ENCODE results near the gene FAIM2. TPM values are rescaled to one million over a fixed set of nuclear protein-coding genes. Genes with fewer than 3 reads are reported as not detected.

Gene FAIM2
- total and polyA plus RNA-seq, 3 experiments from 2014 or later: 0.39 to 0.72 (median 0.44) TPM

DNA sequence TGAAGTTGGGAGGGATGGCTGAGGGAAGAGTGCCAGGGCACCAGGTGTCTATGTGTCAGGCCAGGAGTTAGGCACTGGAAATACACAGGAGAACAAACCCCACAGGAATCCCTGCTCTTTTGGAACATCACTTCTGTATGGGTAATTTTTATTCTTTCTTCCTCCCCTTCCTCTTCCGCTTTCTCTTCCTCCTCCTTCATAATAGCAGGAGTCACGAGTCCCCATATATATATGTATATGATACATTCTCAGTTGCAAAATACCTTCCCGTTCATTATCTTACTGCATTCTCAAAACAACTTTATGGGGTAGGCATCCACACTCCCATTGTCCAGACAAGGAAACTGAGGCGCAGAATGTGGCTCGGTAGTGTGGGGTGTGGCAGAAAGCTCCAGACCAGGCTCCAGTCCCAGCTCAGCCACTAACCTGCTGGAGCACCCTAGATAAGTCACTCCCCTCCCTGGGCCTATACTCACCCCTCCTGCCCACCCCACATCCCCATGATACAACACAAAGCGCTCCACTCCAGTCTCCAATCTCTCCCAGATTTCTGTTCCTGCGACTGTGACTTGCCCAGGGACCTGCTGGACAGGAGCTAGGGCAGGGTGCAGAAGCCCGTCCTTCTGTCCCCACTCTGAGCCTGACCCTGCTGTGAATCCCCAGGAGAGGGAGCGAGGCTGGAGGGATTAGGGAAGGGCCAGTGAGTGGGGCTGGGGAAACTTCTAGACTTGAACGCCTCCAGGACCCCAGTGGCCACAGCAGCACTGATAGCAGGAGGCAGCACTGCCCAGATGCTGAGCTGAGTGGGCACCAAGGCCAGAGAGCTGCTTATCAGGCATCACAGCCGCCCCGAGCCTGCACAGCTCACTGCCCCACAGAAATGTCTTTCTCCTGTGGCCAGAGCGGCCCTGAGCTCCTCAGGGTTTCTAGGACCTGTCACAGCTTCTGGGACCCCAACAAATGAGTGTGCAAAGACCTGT, 45.5 kb upstream of the FAIM2 start:
- H3K4me1 Mint-ChIP-seq: peaks cover 6 to 15% (median 11%) of the 10 kb centered on the region in 3 donors
- peaks cover 10 to 34% of the 10 kb centered on the region in 2 donors for H3K27me3 Mint-ChIP-seq
- H3K9me3 Mint-ChIP-seq: no peaks in the 10 kb centered on the region
- no peaks in the 10 kb centered on the region for H3K36me3 Mint-ChIP-seq
- peaks cover 3% of the 10 kb centered on the region for H3K27me3 ChIP-seq (ENCODE audit: insufficient read depth, low read length, poor library complexity, severe bottlenecking)
- H3K27ac ChIP-seq (ENCODE audit: low read depth, low read length): no peak overlapping the region
- H3K9me3 ChIP-seq (ENCODE audit: low read length): no peaks in the 10 kb centered on the region
- no peaks in the 10 kb centered on the region for H3K36me3 ChIP-seq (ENCODE audit: insufficient read depth, low read length)
- CTCF ChIA-PET: interaction anchor here (1.0 to 1.2 kb wide), 2 partner anchors 10 to 18 kb away, joined by 3 read pairs; no protein-coding TSS in a partner anchor
- H3K27ac Mint-ChIP-seq: no peak overlapping the region
- H3K4me1 ChIP-seq (ENCODE audit: insufficient read depth, low read length): peaks cover 9% of the 10 kb centered on the region
- POLR2A ChIA-PET: interaction anchor here (0.6 kb wide), 1 partner anchor 961 kb away, joined by 3 read pairs; no protein-coding TSS in a partner anchor
- H3K4me3 Mint-ChIP-seq: no peak overlapping the region
- H3K4me3 ChIP-seq (ENCODE audit: low read length): no peak overlapping the region
- no peak for DNase-seq

DNA sequence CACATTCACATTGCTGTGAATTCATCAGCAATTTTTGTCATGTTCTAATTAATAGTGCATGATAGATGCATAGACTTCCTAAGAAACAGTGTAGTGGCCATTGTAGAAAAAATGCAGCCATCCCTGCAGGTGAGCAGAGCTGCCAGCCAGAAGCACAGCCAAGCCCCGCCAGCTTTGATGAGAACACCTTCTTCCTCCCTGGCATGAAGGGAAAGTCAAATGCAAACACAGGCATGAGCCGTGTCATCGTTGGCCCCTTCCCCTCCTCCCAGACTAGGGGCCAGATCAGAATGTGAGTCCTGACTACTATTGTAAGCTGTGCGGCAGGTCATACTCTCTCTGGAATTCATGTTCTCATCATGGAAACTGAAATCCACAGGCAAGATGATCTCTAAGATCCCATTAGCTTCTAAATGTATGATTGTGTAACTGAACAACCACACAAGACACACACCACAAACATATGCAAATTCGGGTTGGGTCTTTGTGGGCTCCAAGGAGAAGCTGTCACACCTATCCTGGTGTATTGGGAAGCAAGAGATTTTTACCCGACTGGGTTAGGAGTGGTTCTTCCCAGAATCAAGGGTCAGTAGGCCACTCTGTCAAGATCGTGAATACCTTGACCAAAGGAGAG, 44.0 kb upstream of the FAIM2 start:
- H3K4me3 ChIP-seq (ENCODE audit: low read length): no peak overlapping the region
- Mint-ChIP-seq H3K4me1 (peaks cover 9 to 18% (median 15%) of the 10 kb centered on the region in 3 donors), H3K36me3 (no peaks in the 10 kb centered on the region), H3K27ac (no peak overlapping the region), H3K9me3 (no peaks in the 10 kb centered on the region), H3K27me3 (peaks cover 7 to 23% of the 10 kb centered on the region in 2 donors), H3K4me3 (no peak overlapping the region)
- POLR2A ChIA-PET: interaction anchor here (0.5 kb wide), 1 partner anchor 276 kb away, joined by 3 read pairs; no protein-coding TSS in a partner anchor
- H3K4me1 ChIP-seq (ENCODE audit: insufficient read depth, low read length): peaks cover 9% of the 10 kb centered on the region
- H3K36me3 ChIP-seq (ENCODE audit: insufficient read depth, low read length): no peaks in the 10 kb centered on the region
- no peak for DNase-seq
- no peak overlapping the region for H3K27ac ChIP-seq (ENCODE audit: low read depth, low read length)
- H3K27me3 ChIP-seq (ENCODE audit: insufficient read depth, low read length, poor library complexity, severe bottlenecking): peaks cover 3% of the 10 kb centered on the region
- CTCF ChIA-PET: interaction anchor here (0.7 kb wide), 2 partner anchors 20 to 1325 kb away, joined by 3 read pairs; no protein-coding TSS in a partner anchor
- H3K9me3 ChIP-seq (ENCODE audit: low read length): no peaks in the 10 kb centered on the region

DNA sequence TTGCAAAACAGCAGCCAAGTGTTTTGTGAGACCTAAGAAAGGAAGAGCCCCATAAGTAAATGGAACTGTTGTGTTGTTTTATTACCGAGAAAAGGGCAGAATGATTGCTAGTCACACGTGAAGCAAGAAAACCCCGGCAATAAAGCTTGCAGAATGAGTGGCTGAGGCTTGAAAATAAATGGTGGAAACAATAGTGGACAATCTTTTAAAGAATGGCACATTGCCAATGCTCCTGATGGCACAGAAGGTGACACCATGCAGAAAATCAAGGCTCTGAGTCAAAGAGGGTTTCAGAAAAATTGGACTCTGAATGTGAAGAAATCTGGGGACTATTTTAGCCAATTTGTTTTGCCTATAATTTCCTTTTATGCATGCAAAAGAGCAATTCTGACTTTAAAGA, 42.8 kb upstream of the FAIM2 start:
- H3K9me3 Mint-ChIP-seq: no peaks in the 10 kb centered on the region
- peak overlapping the region in 1 of 7 donors; percentile 41 for H3K4me3 Mint-ChIP-seq
- H3K4me1 ChIP-seq (ENCODE audit: insufficient read depth, low read length): peaks cover 9% of the 10 kb centered on the region
- H3K27ac Mint-ChIP-seq: peak overlapping the region in 1 of 8 donors; percentile 10
- peaks cover 5 to 22% of the 10 kb centered on the region in 2 donors for H3K27me3 Mint-ChIP-seq
- peaks cover 11 to 21% (median 16%) of the 10 kb centered on the region in 3 donors for H3K4me1 Mint-ChIP-seq
- no peaks in the 10 kb centered on the region for H3K36me3 Mint-ChIP-seq
- ChIA-PET CTCF (interaction anchor here (1.1 to 2.5 kb wide), 14 partner anchors 10 to 189 kb away, joined by 3 to 23 read pairs (median 6); partner anchors contain the start of gene AQP5), POLR2A (no interaction called here)
- peaks cover 1% of the 10 kb centered on the region for H3K27me3 ChIP-seq (ENCODE audit: insufficient read depth, low read length, poor library complexity, severe bottlenecking)
- H3K36me3 ChIP-seq (ENCODE audit: insufficient read depth, low read length): no peaks in the 10 kb centered on the region
- H3K4me3 ChIP-seq (ENCODE audit: low read length): no peak overlapping the region
- no peak overlapping the region for H3K27ac ChIP-seq (ENCODE audit: low read depth, low read length)
- H3K9me3 ChIP-seq (ENCODE audit: low read length): no peaks in the 10 kb centered on the region
- no peak for DNase-seq

DNA sequence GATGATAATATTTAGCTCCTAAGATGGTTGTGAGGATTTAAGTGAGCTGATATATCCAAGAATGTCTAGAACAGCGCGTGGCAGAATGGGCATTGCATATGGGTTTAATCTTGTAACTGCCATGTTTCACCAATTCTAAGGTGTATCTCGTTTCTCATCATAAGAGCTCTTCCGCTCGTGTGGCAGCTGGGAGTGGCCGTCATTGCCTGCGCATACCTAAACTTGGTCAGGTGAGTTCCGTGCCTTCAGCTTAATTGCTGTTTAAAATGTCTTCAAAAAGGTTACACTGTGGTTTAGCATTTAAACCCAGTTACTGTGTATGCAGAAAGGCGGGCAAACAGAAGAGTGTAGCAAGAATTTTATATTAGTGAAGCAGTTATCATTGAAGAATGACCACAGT, 42.4 kb upstream of the FAIM2 start:
- Mint-ChIP-seq H3K4me3 (peak overlapping the region in 3 of 7 donors; percentile 32 to 83 (median 41)), H3K36me3 (no peaks in the 10 kb centered on the region), H3K9me3 (no peaks in the 10 kb centered on the region), H3K4me1 (peaks cover 11 to 21% (median 16%) of the 10 kb centered on the region in 3 donors), H3K27me3 (peaks cover 4 to 22% of the 10 kb centered on the region in 2 donors), H3K27ac (peak overlapping the region in 4 of 8 donors; percentile 80 to 90 (median 80))
- Histone ChIP-seq H3K9me3 (ENCODE audit: low read length) (no peaks in the 10 kb centered on the region), H3K27me3 (ENCODE audit: insufficient read depth, low read length, poor library complexity, severe bottlenecking) (no peaks in the 10 kb centered on the region), H3K4me3 (ENCODE audit: low read length) (no peak overlapping the region), H3K36me3 (ENCODE audit: insufficient read depth, low read length) (no peaks in the 10 kb centered on the region), H3K4me1 (ENCODE audit: insufficient read depth, low read length) (peaks cover 9% of the 10 kb centered on the region), H3K27ac (ENCODE audit: low read depth, low read length) (no peak overlapping the region)
- ChIA-PET CTCF (interaction anchor here (0.7 to 2.5 kb wide), 22 partner anchors 10 to 1271 kb away, joined by 3 to 23 read pairs (median 4); partner anchors contain the start of genes AQP5 and POU6F1), POLR2A (interaction anchor here (0.5 kb wide), 1 partner anchor 25 kb away, joined by 9 read pairs; no protein-coding TSS in a partner anchor)
- DNase-seq: no peak

DNA sequence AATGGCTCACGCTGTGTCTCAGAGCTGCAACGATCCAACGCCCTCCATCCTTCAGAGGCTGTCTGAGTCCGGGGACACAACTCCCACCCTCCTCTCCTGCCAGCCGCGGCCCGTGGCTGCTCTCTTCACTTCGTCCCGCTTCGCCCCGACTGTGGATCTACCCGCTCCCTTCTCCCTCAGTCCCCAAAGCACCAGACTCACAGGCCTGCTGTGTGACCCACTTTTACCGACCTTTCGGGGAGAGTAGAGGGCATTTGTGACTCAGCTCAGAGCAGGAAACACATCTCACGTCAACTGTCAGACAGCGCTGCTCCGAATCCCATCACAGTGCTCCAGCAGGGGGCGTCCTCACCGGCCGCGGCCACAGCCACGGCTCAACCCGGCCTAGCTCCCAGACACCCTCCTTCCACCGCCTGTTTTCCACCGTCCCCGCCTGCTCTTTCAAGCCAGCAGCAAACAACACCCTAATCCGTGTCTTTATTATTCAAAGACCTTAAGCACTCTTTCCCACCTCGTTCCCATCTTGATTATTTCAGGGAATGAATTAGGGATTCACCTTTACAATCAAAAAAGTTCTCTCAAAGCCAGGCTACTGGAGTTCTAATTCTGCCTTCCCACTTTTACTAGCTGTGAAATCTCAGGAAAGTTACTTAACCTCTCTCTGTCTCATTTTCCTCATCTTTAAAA, 41.8 kb upstream of the FAIM2 start:
- no peaks in the 10 kb centered on the region for H3K9me3 Mint-ChIP-seq
- ChIA-PET CTCF (interaction anchor here (0.5 to 2.5 kb wide), 28 partner anchors 8 to 1332 kb away, joined by 3 to 23 read pairs (median 4); partner anchors contain the start of genes AQP5, COX14 and POU6F1), POLR2A (interaction anchor here (0.5 to 0.6 kb wide), 2 partner anchors 26 to 371 kb away, joined by 4 to 9 read pairs; no protein-coding TSS in a partner anchor)
- H3K27ac Mint-ChIP-seq: peak overlapping the region in 6 of 8 donors; percentile 48 to 94 (median 85)
- H3K4me1 Mint-ChIP-seq: peaks cover 11 to 21% (median 16%) of the 10 kb centered on the region in 3 donors
- Histone ChIP-seq H3K36me3 (ENCODE audit: insufficient read depth, low read length) (no peaks in the 10 kb centered on the region), H3K27ac (ENCODE audit: low read depth, low read length) (no peak overlapping the region), H3K27me3 (ENCODE audit: insufficient read depth, low read length, poor library complexity, severe bottlenecking) (no peaks in the 10 kb centered on the region), H3K9me3 (ENCODE audit: low read length) (no peaks in the 10 kb centered on the region), H3K4me3 (ENCODE audit: low read length) (peak overlapping the region; percentile 39), H3K4me1 (ENCODE audit: insufficient read depth, low read length) (peaks cover 9% of the 10 kb centered on the region)
- peak overlapping the region; percentile 41 to 86 (median 80) for H3K4me3 Mint-ChIP-seq
- DNase-seq: peak; percentile 54 to 80 (median 68)
- H3K36me3 Mint-ChIP-seq: no peaks in the 10 kb centered on the region
- peaks cover 4 to 22% of the 10 kb centered on the region in 2 donors for H3K27me3 Mint-ChIP-seq

DNA sequence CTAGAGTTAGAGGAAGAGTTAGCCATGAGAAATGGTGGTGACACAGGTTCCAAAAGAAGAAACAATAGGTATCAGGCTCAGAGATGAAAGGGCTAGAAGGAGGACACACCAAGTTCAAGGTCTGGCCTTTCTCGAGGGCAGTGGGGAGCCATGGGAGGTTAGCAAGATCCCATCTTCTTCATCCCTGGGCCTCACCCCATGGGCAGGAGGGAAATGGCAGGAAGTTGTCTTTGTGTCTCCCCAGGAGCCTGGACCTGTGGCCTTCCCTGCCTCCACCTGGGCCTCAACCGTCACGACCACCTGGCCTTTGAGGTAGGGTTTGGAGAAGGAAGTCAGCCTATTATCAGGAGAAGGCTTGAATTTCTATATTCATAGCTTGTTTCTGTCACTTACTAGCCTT, 41.0 kb upstream of the FAIM2 start:
- DNase-seq: no peak
- Mint-ChIP-seq H3K27ac (peak overlapping the region in 4 of 8 donors; percentile 49 to 90 (median 56)), H3K4me3 (peak overlapping the region in 2 of 7 donors; percentile 80 to 83), H3K36me3 (no peaks in the 10 kb centered on the region), H3K9me3 (no peaks in the 10 kb centered on the region), H3K27me3 (peaks cover 4 to 16% of the 10 kb centered on the region in 2 donors), H3K4me1 (peaks cover 11 to 21% (median 16%) of the 10 kb centered on the region in 3 donors)
- H3K9me3 ChIP-seq (ENCODE audit: low read length): no peaks in the 10 kb centered on the region
- CTCF ChIA-PET: interaction anchor here (0.9 to 2.5 kb wide), 10 partner anchors 12 to 168 kb away, joined by 3 to 23 read pairs (median 5); partner anchors contain the start of genes AQP5 and COX14
- H3K36me3 ChIP-seq (ENCODE audit: insufficient read depth, low read length): no peaks in the 10 kb centered on the region
- H3K27ac ChIP-seq (ENCODE audit: low read depth, low read length): no peak overlapping the region
- POLR2A ChIA-PET: interaction anchor here (0.6 kb wide), 1 partner anchor 372 kb away, joined by 4 read pairs; no protein-coding TSS in a partner anchor
- H3K4me3 ChIP-seq (ENCODE audit: low read length): no peak overlapping the region
- H3K4me1 ChIP-seq (ENCODE audit: insufficient read depth, low read length): peaks cover 9% of the 10 kb centered on the region
- no peaks in the 10 kb centered on the region for H3K27me3 ChIP-seq (ENCODE audit: insufficient read depth, low read length, poor library complexity, severe bottlenecking)

DNA sequence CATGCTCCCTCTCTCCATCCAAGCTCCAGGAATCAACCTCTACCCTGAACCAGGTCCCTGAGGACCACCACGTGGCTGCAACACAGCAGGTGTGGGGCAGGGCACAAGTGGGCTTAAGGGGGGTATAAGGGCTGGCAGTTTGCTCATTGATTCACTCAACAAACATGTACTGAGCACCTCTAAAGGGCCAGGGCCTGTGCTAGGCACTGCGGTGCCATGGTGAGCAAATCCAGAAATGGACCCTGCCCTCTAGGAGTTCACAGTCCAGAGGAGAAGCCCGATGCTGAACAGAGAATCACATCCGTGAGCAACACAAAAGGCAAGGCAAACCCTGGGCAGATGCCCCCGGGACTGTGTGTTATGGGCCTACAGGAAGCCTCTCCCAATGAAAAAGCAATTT, 40.3 kb upstream of the FAIM2 start:
- no peaks in the 10 kb centered on the region for H3K36me3 ChIP-seq (ENCODE audit: insufficient read depth, low read length)
- POLR2A ChIA-PET: no interaction called here
- H3K4me1 ChIP-seq (ENCODE audit: insufficient read depth, low read length): peaks cover 9% of the 10 kb centered on the region
- no peaks in the 10 kb centered on the region for H3K9me3 ChIP-seq (ENCODE audit: low read length)
- Mint-ChIP-seq H3K36me3 (no peaks in the 10 kb centered on the region), H3K9me3 (no peaks in the 10 kb centered on the region), H3K4me1 (peaks cover 11 to 21% (median 16%) of the 10 kb centered on the region in 3 donors), H3K27ac (peak overlapping the region in 3 of 8 donors; percentile 27 to 64 (median 49)), H3K27me3 (peaks cover 2 to 10% of the 10 kb centered on the region in 2 donors), H3K4me3 (no peak overlapping the region)
- CTCF ChIA-PET: interaction anchor here (2.8 kb wide), 1 partner anchor 23 kb away, joined by 13 read pairs; no protein-coding TSS in a partner anchor
- no peak overlapping the region for H3K27ac ChIP-seq (ENCODE audit: low read depth, low read length)
- no peak for DNase-seq
- H3K27me3 ChIP-seq (ENCODE audit: insufficient read depth, low read length, poor library complexity, severe bottlenecking): no peaks in the 10 kb centered on the region
- H3K4me3 ChIP-seq (ENCODE audit: low read length): no peak overlapping the region
